GM12878 (cell line): ENCODE results near the gene OLFML2A. TPM values are rescaled to one million over a fixed set of nuclear protein-coding genes. Genes with fewer than 3 reads are reported as not detected.

Experiments used
- ATAC-seq: fragments of 200-7000 bp; cut with Tn5 transposase; 3 replicates; pipeline ENCODE4 v1.9.1; 2020; ENCODE audit warnings: mild to moderate bottlenecking, moderate library complexity
- BruUV-seq: library from RNA; stranded (reverse); fragments of 400-500 nt; replicated peaks from 2 replicates; lab custom pipeline; 2021; lab: Mats Ljungman, UMichigan
- CTCF ChIA-PET: fragments of 300-600 bp; sonication (Branson Sonifier 250); formaldehyde crosslinking; extraction: SDS; loops from one replicate; lab custom pipeline; 2021; ENCODE audit warnings: inconsistent platforms; lab: Yijun Ruan, JAX
- POLR2A ChIA-PET: fragments of 350-600 bp; formaldehyde crosslinking; extraction: SDS; loops from one replicate; lab custom pipeline; 2021; ENCODE audit warnings: inconsistent platforms; lab: Charles Lee
- RAD21 ChIA-PET: fragments of 300-600 bp; sonication (Branson Sonifier 250); formaldehyde crosslinking; loops from one replicate; lab custom pipeline; 2023; ENCODE audit warnings: antibody characterized with exemption; ENCODE audit not compliant: unreplicated experiment; lab: Charles Lee
- SMC1A ChIA-PET: fragments of 300-600 bp; sonication (Branson Sonifier 250); formaldehyde crosslinking; loops from one replicate; lab custom pipeline; 2023; ENCODE audit not compliant: unreplicated experiment, uncharacterized antibody; lab: Charles Lee
- DNase-seq: peaks from one replicate; pipeline ENCODE4 v3.0.0-alpha.2; 2011; ENCODE audit warnings: low read depth, low spot score
- FAIRE-seq: peaks from 3 replicates; lab custom pipeline; 2011; peaks lifted over from hg19 to GRCh38; lab: Jason Lieb, UNC
- H2AFZ ChIP-seq: 2 replicates; pipeline ENCODE4 v1.6.0; 2011; ENCODE audit warnings: low read depth, low read length, control low read depth; ENCODE audit not compliant: control insufficient read depth
- H3K27ac ChIP-seq: 2 replicates; pipeline ENCODE4 v1.5.1; 2011; ENCODE audit warnings: control low read depth; ENCODE audit not compliant: control insufficient read depth, insufficient read depth
- H3K27me3 ChIP-seq, 2 experiments: replicated peaks in 1 of 2; 2 replicates each; pipeline versions ENCODE4 v1.6.0 to v1.6.1; 2011; ENCODE audit warnings: low read length in 1 of 2; ENCODE audit not compliant: control insufficient read depth in 2 of 2, insufficient read depth in 2 of 2
- H3K36me3 ChIP-seq, 2 experiments: 2 replicates each; pipeline ENCODE4 v1.5.1; 2011; ENCODE audit warnings: low read length in 1 of 2; ENCODE audit not compliant: control insufficient read depth in 2 of 2, insufficient read depth in 2 of 2
- H3K4me1 ChIP-seq: 2 replicates; pipeline ENCODE4 v1.6.1; 2011; ENCODE audit warnings: mild to moderate bottlenecking, low read length, moderate library complexity, mixed read lengths; ENCODE audit not compliant: control insufficient read depth, insufficient read depth
- H3K4me2 ChIP-seq: 2 replicates; pipeline ENCODE4 v1.6.0; 2011; ENCODE audit warnings: control low read depth; ENCODE audit not compliant: control insufficient read depth, insufficient read depth
- H3K4me3 ChIP-seq: fragments of 200-600 bp; sonication (generic); 2 replicates; pipeline ENCODE4 v1.5.1; 2016
- H3K79me2 ChIP-seq: 2 replicates; pipeline ENCODE4 v1.6.0; 2011; ENCODE audit warnings: low read length; ENCODE audit not compliant: control insufficient read depth, insufficient read depth
- H3K9ac ChIP-seq: 2 replicates; pipeline ENCODE4 v1.8.0; 2011; ENCODE audit warnings: low read length, control low read depth, mixed read lengths; ENCODE audit not compliant: control insufficient read depth, insufficient read depth
- H3K9me3 ChIP-seq: replicated peaks from 3 replicates; pipeline ENCODE4 v1.5.1; 2011; ENCODE audit warnings: mild to moderate bottlenecking, low read length; ENCODE audit not compliant: control insufficient read depth, insufficient read depth
- H4K20me1 ChIP-seq: 2 replicates; pipeline ENCODE4 v1.6.0; 2011; ENCODE audit not compliant: control insufficient read depth, insufficient read depth
- CBX3 ChIP-seq: fragments of 200-600 bp; sonication (generic); IDR thresholded peaks from 2 replicates; pipeline ENCODE4 v1.6.1; 2016; ENCODE audit warnings: low read depth, borderline replicate concordance
- CREB1 ChIP-seq: IDR thresholded peaks from 2 replicates; pipeline ENCODE4 v1.6.1; 2012; ENCODE audit warnings: low read depth, mild to moderate bottlenecking, inconsistent platforms
- HDAC6 ChIP-seq: fragments of 200-600 bp; sonication (generic); IDR thresholded peaks from one replicate; pipeline ENCODE4 v1.8.0; 2017; ENCODE audit warnings: antibody characterized with exemption; ENCODE audit not compliant: unreplicated experiment
- HSF1 ChIP-seq: fragments of 150-350 bp; IDR thresholded peaks from 2 replicates; pipeline ENCODE4 v1.6.1; 2014; ENCODE audit warnings: mild to moderate bottlenecking, low read depth, low read length
- JUND ChIP-seq: IDR thresholded peaks from 2 replicates; pipeline ENCODE4 v1.6.1; 2012; ENCODE audit warnings: low read depth, mild to moderate bottlenecking, low read length, improper control_type of control experiment, moderate library complexity
- KAT2A ChIP-seq: conservative IDR thresholded peaks from 2 replicates; pipeline ENCODE4 v1.6.1; 2011; ENCODE audit warnings: low read depth, low read length; ENCODE audit not compliant: control insufficient read depth
- KLF5 ChIP-seq: fragments of 450-650 bp; IDR thresholded peaks from 2 replicates; pipeline ENCODE4 v1.6.1; 2014; ENCODE audit warnings: mild to moderate bottlenecking; ENCODE audit not compliant: partially characterized antibody
- NFXL1 ChIP-seq: fragments of 450-650 bp; IDR thresholded peaks from 2 replicates; pipeline ENCODE4 v1.6.1; 2017; ENCODE audit warnings: antibody characterized with exemption, mild to moderate bottlenecking, borderline replicate concordance
- POU2F2 ChIP-seq: IDR thresholded peaks from 3 replicates; pipeline ENCODE4 v1.6.1; 2011; ENCODE audit warnings: low read depth, mild to moderate bottlenecking, low read length, borderline replicate concordance
- TCF3 ChIP-seq: IDR thresholded peaks from 2 replicates; pipeline ENCODE4 v1.6.1; 2012; ENCODE audit warnings: low read depth, mild to moderate bottlenecking, low read length, borderline replicate concordance; ENCODE audit not compliant: insufficient read depth
- WGBS: methylation state at CpG from one replicate; pipeline ENCODE4 v1.1.6; 2016; ENCODE audit warnings: low lambda C conversion rate; ENCODE audit not compliant: insufficient replicate concordance, insufficient coverage; ENCODE audit errors: missing lambda C conversion rate; 5-methylcytosine and 5-hydroxymethylcytosine counted together
- in situ Hi-C: fragments of 300-500 bp; cut with MboI; formaldehyde crosslinking; loops from 9 replicates; pipeline ENCODE4 v1.14.3; 2018; ENCODE audit warnings: mixed read lengths
- intact Hi-C: fragments of 100-400 bp; cut with micrococcal nuclease; formaldehyde crosslinking; loops from one replicate; pipeline ENCODE4 v1.14.2; 2022; ENCODE audit not compliant: unreplicated experiment
- polyA plus RNA-seq, 11 experiments: library from polyadenylated mRNA; depleted of rRNA in 4 of 11; unstranded in 6 of 11; stranded (reverse) in 5 of 11; fragments of >200 nt; fragmentation: Nextera tagmentation in 4 of 11; fragmentation: Illumina TruSeq in 1 of 11; extraction: Ambion mirVana in 4 of 11; extraction: Trizol in 1 of 11; gene quantifications; 1 replicate in 1 of 11; 2 replicates in 10 of 11; pipeline versions ENCODE4 v1.2.1 to v1.2.3, GENCODE V29; 2011 to 2016; ENCODE audit warnings: inconsistent platforms in 2 of 11, missing spikeins in 2 of 11, low read depth in 1 of 11
- total RNA-seq, 4 experiments: library from RNA; depleted of rRNA in 3 of 4; stranded (reverse); fragments of >200 nt in 3 of 4; fragmentation: Illumina TruSeq in 1 of 4; extraction: Trizol in 1 of 4; gene quantifications; 2 replicates each; pipeline versions ENCODE4 v1.2.1 to v1.2.3, GENCODE V29; 2013 to 2021
- TF ChIP-seq, protein P1 (sequence below): IDR thresholded peaks from 2 replicates; pipeline ENCODE4 v1.6.1; 2012; ENCODE audit warnings: low read depth, low read length, improper control_type of control experiment
- TF ChIP-seq, protein P2 (sequence below): fragments of 450-650 bp; conservative IDR thresholded peaks from 2 replicates; pipeline ENCODE4 v1.6.1; 2017; ENCODE audit warnings: mild to moderate bottlenecking, moderate library complexity

OLFML2A gene
- total and polyA plus RNA-seq, 10 of the 15 experiments (the other 5 are each of a cell fraction or from before 2014, with no cell fraction given), result 0.02 to 0.13 (median 0.10) TPM; not detected in 4

- Histone ChIP-seq H3K27ac (no peak overlapping the region), H3K27me3 (no peaks in the 10 kb centered on the region), H3K79me2 (no peaks in the 10 kb centered on the region), H3K4me2 (no peak overlapping the region), H4K20me1 (no peaks in the 10 kb centered on the region), H3K36me3 (no peaks in the 10 kb centered on the region), H3K4me3 (no peak overlapping the region), H3K9me3 (no peaks in the 10 kb centered on the region), H2AFZ (no peak overlapping the region), H3K4me1 (no peaks in the 10 kb centered on the region), H3K9ac (no peak overlapping the region)
- DNase-seq, result no peak
- ChIA-PET CTCF (interaction anchor here (0.7 to 1.0 kb wide), 2 partner anchors 28 to 47 kb away, joined by 3 read pairs; no protein-coding TSS in a partner anchor), RAD21 (interaction anchor here (0.6 kb wide), 1 partner anchor 10 kb away, joined by 3 read pairs; no protein-coding TSS in a partner anchor), SMC1A (no interaction called here), POLR2A (interaction anchor here (0.9 kb wide), 1 partner anchor 79 kb away, joined by 3 read pairs; no protein-coding TSS in a partner anchor)
- in situ Hi-C loops (no loop called here), intact Hi-C loops (no loop called here)
- FAIRE-seq, result no peak
- TF ChIP-seq CREB1 (0 out of 2 replicates have a peak, but pooled peaks have one; percentile 28), KLF5 (no peak)
- BruUV-seq, result no TSS peak
- ATAC-seq, result no peak; the same call in 2 of the 3 replicates
- WGBS, result 64% methylated on average over 6 of the region's 6 CpGs
Measured at GRCh38 chr9:124812441-124812876, 35.5 kb downstream of the OLFML2A start.

- ChIA-PET CTCF (interaction anchor here (0.9 to 1.4 kb wide), 2 partner anchors 10 to 33 kb away, joined by 3 to 6 read pairs; no protein-coding TSS in a partner anchor), POLR2A (interaction anchor here (0.9 kb wide), 1 partner anchor 79 kb away, joined by 3 read pairs; no protein-coding TSS in a partner anchor), SMC1A (interaction anchor here (0.9 to 2.0 kb wide), 4 partner anchors 9 to 16 kb away, joined by 3 to 6 read pairs (median 5); no protein-coding TSS in a partner anchor), RAD21 (no interaction called here)
- in situ Hi-C loops, result no loop called here
- Histone ChIP-seq H3K9me3 (no peaks in the 10 kb centered on the region), H3K79me2 (no peaks in the 10 kb centered on the region), H3K4me2 (no peak overlapping the region), H3K4me3 (no peak overlapping the region), H3K9ac (no peak overlapping the region), H3K27ac (no peak overlapping the region), H3K4me1 (no peaks in the 10 kb centered on the region), H2AFZ (no peak overlapping the region), H4K20me1 (no peaks in the 10 kb centered on the region), H3K27me3 (no peaks in the 10 kb centered on the region), H3K36me3 (no peaks in the 10 kb centered on the region)
- no TSS peak for BruUV-seq
- intact Hi-C loops, result no loop called here
- no peak for FAIRE-seq
- ATAC-seq, result no peak
- 82% methylated on average over 7 of the region's 7 CpGs for WGBS
- DNase-seq, result no peak
- TF ChIP-seq TCF3, result no peak
- no peak for TF ChIP-seq KAT2A
- TF ChIP-seq, protein P1, sequence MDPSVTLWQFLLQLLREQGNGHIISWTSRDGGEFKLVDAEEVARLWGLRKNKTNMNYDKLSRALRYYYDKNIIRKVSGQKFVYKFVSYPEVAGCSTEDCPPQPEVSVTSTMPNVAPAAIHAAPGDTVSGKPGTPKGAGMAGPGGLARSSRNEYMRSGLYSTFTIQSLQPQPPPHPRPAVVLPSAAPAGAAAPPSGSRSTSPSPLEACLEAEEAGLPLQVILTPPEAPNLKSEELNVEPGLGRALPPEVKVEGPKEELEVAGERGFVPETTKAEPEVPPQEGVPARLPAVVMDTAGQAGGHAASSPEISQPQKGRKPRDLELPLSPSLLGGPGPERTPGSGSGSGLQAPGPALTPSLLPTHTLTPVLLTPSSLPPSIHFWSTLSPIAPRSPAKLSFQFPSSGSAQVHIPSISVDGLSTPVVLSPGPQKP, result no peak
- TF ChIP-seq HDAC6, result no peak
- TF ChIP-seq JUND, result no peak
- TF ChIP-seq, protein P2, sequence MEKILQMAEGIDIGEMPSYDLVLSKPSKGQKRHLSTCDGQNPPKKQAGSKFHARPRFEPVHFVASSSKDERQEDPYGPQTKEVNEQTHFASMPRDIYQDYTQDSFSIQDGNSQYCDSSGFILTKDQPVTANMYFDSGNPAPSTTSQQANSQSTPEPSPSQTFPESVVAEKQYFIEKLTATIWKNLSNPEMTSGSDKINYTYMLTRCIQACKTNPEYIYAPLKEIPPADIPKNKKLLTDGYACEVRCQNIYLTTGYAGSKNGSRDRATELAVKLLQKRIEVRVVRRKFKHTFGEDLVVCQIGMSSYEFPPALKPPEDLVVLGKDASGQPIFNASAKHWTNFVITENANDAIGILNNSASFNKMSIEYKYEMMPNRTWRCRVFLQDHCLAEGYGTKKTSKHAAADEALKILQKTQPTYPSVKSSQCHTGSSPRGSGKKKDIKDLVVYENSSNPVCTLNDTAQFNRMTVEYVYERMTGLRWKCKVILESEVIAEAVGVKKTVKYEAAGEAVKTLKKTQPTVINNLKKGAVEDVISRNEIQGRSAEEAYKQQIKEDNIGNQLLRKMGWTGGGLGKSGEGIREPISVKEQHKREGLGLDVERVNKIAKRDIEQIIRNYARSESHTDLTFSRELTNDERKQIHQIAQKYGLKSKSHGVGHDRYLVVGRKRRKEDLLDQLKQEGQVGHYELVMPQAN, result no peak
- TF ChIP-seq NFXL1, result no peak
- no peak for TF ChIP-seq HSF1
- TF ChIP-seq CBX3, result no peak
- no peak for TF ChIP-seq POU2F2
Measured at GRCh38 chr9:124813041-124813440, 36.1 kb downstream of the OLFML2A start.
